Measurements from ENCODE around the gene RERE. TPM values are rescaled to one million over a fixed set of nuclear protein-coding genes. Genes with fewer than 3 reads are reported as not detected.
A peak's percentile ranks its signal among the peaks of the same experiment; 100 is the strongest.

The RERE gene
- total and polyA plus RNA-seq, 2 experiments from 2014 or later = 39.8 to 62.8 TPM

DNA sequence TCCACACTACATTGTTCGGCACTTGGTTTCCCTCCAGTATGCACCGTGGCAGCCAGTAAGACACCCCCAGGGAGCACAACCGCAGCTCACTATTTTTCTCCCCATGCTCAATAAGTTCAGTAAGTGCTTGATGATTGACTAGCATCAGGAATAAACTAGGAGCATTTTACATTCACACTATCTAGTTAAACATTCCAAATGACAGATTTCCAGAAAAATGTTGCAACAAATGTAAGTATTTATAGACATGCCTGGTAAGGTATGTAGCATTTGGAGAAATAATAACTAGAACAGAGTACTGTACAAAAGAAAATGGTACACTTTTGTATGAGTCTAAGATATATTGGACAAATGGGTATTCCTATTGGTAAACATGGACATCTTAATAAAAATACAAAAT, 406.6 kb downstream of the RERE start:
- H3K9me2 ChIP-seq (replicated peaks; ENCODE audit: insufficient read depth) = no peaks in the 10 kb centered on the region
- no peak overlapping the region for H3K27ac ChIP-seq
- no peak overlapping the region for H2AFZ ChIP-seq
- no peaks in the 10 kb centered on the region for H3K27me3 ChIP-seq
- peaks cover 40% of the 10 kb centered on the region for H4K20me1 ChIP-seq (ENCODE audit: insufficient read depth, poor library complexity, severe bottlenecking)
- WGBS (ENCODE audit: low lambda C conversion rate, missing lambda C conversion rate) = 95% methylated on average over 3 of the region's 3 CpGs
- H3K4me3 ChIP-seq = no peak overlapping the region
- no peak overlapping the region for H3K4me2 ChIP-seq
- no peak for DNase-seq (ENCODE audit: low spot score)
- no peak for TF ChIP-seq EZH2 (IDR thresholded peaks at IDR 0.05; ENCODE audit: borderline replicate concordance)
- TF ChIP-seq EZH2phosphoT487 (IDR thresholded peaks at IDR 0.05; ENCODE audit: low read depth, severe bottlenecking, unreplicated experiment) = no peak
- TF ChIP-seq, protein P1, sequence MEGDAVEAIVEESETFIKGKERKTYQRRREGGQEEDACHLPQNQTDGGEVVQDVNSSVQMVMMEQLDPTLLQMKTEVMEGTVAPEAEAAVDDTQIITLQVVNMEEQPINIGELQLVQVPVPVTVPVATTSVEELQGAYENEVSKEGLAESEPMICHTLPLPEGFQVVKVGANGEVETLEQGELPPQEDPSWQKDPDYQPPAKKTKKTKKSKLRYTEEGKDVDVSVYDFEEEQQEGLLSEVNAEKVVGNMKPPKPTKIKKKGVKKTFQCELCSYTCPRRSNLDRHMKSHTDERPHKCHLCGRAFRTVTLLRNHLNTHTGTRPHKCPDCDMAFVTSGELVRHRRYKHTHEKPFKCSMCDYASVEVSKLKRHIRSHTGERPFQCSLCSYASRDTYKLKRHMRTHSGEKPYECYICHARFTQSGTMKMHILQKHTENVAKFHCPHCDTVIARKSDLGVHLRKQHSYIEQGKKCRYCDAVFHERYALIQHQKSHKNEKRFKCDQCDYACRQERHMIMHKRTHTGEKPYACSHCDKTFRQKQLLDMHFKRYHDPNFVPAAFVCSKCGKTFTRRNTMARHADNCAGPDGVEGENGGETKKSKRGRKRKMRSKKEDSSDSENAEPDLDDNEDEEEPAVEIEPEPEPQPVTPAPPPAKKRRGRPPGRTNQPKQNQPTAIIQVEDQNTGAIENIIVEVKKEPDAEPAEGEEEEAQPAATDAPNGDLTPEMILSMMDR (IDR thresholded peaks at IDR 0.05; ENCODE audit: poor library complexity) = no peak
- H3K36me3 ChIP-seq (replicated peaks; ENCODE audit: insufficient read depth, low read depth) = no peaks in the 10 kb centered on the region
- H3K79me2 ChIP-seq = peaks cover 93% of the 10 kb centered on the region
- peaks cover 77% of the 10 kb centered on the region for H3K4me1 ChIP-seq (ENCODE audit: insufficient read depth)
- H3K9me3 ChIP-seq (ENCODE audit: low read depth) = no peaks in the 10 kb centered on the region

DNA sequence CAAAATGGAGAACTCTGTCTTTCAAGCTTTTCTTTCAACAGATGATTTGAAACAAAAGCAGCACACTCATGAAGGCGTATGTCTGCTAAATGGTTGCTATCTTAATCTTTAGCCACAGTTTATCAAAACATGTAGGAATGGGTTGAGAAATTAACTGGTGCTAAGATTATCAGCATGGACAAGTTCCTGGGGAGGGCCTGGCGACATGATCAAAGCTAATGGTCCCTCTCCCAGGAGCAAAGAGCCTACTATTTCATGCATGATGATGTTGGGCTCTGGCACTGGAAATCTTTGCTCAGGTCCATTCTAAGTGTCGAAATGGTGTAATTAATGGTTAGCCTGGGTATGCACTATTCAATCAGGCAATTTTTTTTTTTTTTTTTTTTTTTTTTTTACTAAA, 407.8 kb downstream of the RERE start:
- Histone ChIP-seq H3K79me2 (peaks cover 93% of the 10 kb centered on the region), H2AFZ (no peak overlapping the region), H3K27me3 (no peaks in the 10 kb centered on the region), H3K36me3 (replicated peaks; ENCODE audit: insufficient read depth, low read depth) (no peaks in the 10 kb centered on the region), H3K27ac (peak overlapping the region; percentile 88), H4K20me1 (ENCODE audit: insufficient read depth, poor library complexity, severe bottlenecking) (peaks cover 37% of the 10 kb centered on the region), H3K4me2 (peak overlapping the region; percentile 69), H3K4me1 (ENCODE audit: insufficient read depth) (peaks cover 68% of the 10 kb centered on the region), H3K4me3 (no peak overlapping the region), H3K9me2 (replicated peaks; ENCODE audit: insufficient read depth) (no peaks in the 10 kb centered on the region), H3K9me3 (ENCODE audit: low read depth) (no peaks in the 10 kb centered on the region)
- no peak for DNase-seq (ENCODE audit: low spot score)
- 65% methylated on average over 3 of the region's 3 CpGs for WGBS (ENCODE audit: low lambda C conversion rate, missing lambda C conversion rate)
- TF ChIP-seq EZH2 (IDR thresholded peaks at IDR 0.05; ENCODE audit: borderline replicate concordance) (no peak), EZH2phosphoT487 (IDR thresholded peaks at IDR 0.05; ENCODE audit: low read depth, severe bottlenecking, unreplicated experiment) (no peak)
- TF ChIP-seq, protein P1 (IDR thresholded peaks at IDR 0.05; ENCODE audit: poor library complexity) = no peak

DNA sequence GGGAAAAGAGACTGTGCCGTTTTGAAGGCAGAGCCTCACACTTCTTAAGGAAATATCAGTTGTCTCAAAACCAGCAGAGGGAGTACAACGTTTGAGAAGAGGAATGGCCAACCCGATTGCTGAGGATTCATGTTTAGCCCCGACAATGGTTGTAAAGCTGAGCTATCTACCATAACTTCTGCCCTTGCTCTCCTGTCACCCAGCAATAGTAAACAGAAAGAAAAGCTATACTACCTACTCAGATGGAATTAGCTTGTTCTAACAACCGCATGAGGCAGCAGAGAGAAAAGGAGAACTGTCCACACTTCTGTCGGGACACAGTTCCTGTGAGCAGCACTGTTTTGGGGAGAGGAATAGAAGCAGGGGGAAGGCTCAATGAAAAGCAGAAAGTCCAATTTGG, 408.3 kb downstream of the RERE start:
- no peaks in the 10 kb centered on the region for H3K9me2 ChIP-seq (replicated peaks; ENCODE audit: insufficient read depth)
- peak overlapping the region; percentile 88 for H3K27ac ChIP-seq
- 6% methylated on average over 6 of the region's 6 CpGs for WGBS (ENCODE audit: low lambda C conversion rate, missing lambda C conversion rate)
- peaks cover 32% of the 10 kb centered on the region for H4K20me1 ChIP-seq (ENCODE audit: insufficient read depth, poor library complexity, severe bottlenecking)
- H3K9me3 ChIP-seq (ENCODE audit: low read depth) = no peaks in the 10 kb centered on the region
- peak; percentile 81 for DNase-seq (ENCODE audit: low spot score)
- TF ChIP-seq, protein P1 (IDR thresholded peaks at IDR 0.05; ENCODE audit: poor library complexity) = peak; percentile 55
- TF ChIP-seq EZH2 (IDR thresholded peaks at IDR 0.05; ENCODE audit: borderline replicate concordance) (no peak), EZH2phosphoT487 (IDR thresholded peaks at IDR 0.05; ENCODE audit: low read depth, severe bottlenecking, unreplicated experiment) (no peak)
- H3K4me1 ChIP-seq (ENCODE audit: insufficient read depth) = peaks cover 65% of the 10 kb centered on the region
- no peak overlapping the region for H3K4me3 ChIP-seq
- H3K79me2 ChIP-seq = peaks cover 93% of the 10 kb centered on the region
- H3K36me3 ChIP-seq (replicated peaks; ENCODE audit: insufficient read depth, low read depth) = no peaks in the 10 kb centered on the region
- peak overlapping the region; percentile 69 for H3K4me2 ChIP-seq
- no peak overlapping the region for H2AFZ ChIP-seq
- H3K27me3 ChIP-seq = no peaks in the 10 kb centered on the region

All from hepatocyte (in vitro differentiated cells).